ENCODE data around the gene GPR183.
A peak's percentile ranks its signal among the peaks of the same experiment; 100 is the strongest.

Gene GPR183

DNA sequence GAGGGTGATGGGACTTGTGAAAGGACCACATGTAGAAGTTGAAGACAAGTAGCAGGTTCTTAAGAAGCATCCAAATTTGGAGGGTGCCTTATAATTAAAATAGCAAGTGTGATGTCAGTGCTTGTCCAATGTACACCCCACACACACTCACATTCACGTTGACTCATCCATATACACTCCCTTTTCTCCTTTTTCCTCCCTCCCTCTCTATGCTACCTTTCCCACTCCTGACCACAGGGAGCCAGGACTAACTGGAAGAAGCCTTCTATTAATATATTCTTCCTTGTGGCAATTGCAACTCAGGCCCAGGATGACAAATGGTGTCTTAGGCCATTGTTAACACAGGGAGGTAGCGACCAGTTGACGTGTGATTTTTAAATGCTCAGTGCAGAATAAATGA is 16.3 kb upstream of the GPR183 start:
- no peak for TF ChIP-seq SP7 (tag by site-specific recombination; IDR thresholded peaks at IDR 0.05)
- TF ChIP-seq WT1 (tag by site-specific recombination; IDR thresholded peaks at IDR 0.05), result peak; percentile 51
- POLR2A ChIA-PET, result no interaction called here
- H3K9me3 ChIP-seq (ENCODE audit: control insufficient read depth, insufficient read depth, low read depth, low read length), result no peaks in the 10 kb centered on the region
- H3K27ac ChIP-seq (ENCODE audit: extremely low read depth, low read depth, low read length), result no peak overlapping the region
- H3K4me3 ChIP-seq (ENCODE audit: low read depth, low read length), result no peak overlapping the region
- peaks cover 0 to 2% of the 10 kb centered on the region in 2 experiments; a peak in 1 of 3 replicates for H3K36me3 ChIP-seq (ENCODE audit: control insufficient read depth in 2 of 2, insufficient read depth in 1 of 2, low read length in 2 of 2)
- H3K4me1 ChIP-seq (ENCODE audit: control insufficient read depth, insufficient read depth, low read length), result 0 out of 2 replicates have a peak, but pooled peaks cover 5% of the 10 kb centered on the region
- CTCF ChIA-PET, result interaction anchor here (0.7 to 0.8 kb wide), 2 partner anchors 17 to 147 kb away, joined by 3 to 4 read pairs; no protein-coding TSS in a partner anchor

DNA sequence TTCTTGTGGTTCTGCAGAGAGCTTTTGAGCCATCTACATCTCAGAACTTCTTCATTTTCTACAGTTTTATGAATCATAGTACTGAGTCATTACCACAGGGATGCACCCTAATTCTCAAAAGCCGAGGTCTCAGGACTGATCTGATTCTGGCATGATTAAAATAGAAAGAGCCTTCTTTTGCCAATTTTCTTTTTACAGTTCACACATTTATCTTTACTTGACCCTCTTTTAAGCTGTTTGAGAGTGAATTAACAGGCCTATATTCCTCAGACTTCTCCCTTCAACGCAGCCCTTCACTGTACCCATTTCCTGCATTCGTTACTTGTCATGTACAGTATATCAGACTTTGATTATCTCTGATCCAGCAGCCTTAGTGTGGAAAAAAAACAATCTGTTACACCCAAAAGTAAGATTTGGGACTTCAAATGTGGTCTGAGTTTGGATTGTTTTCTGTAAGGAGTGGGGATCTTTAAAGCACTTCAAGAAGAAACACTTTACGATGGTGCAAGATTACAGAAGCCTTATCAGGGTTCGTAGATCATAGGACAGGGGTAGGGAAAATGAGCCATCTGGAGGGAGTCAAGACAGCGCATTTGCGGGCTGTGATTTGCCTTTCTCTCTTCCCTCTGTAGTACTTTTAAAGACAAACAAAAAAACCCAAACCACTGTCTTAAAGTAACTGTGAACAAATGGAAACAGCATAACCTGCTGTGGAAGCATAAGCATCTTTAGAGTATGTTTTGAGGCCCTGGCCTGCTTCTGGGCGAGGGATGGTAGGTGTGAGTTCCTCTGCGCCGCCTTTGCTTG is 15.3 kb upstream of the GPR183 start:
- no peak overlapping the region for H3K27ac ChIP-seq (ENCODE audit: extremely low read depth, low read depth, low read length)

DNA sequence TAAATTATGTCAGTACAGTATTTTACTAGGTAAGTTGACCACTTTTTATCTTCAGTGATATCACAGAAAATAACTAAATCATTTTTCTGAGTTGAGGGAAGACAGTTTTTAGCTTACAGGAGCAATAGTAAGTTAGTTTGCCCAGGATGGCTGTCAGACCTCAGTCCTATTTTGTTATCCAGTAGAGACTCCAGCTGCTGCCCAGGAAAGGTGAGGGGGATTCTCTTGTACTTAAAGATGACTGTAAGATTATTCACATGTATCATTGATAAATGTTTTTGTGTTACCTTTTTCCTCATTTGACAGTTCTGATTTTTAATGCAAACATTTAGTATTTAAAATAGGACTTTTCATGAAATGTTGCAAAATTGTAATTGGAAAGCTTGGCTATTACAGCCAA is 14.5 kb upstream of the GPR183 start:
- Histone ChIP-seq H3K27ac (ENCODE audit: extremely low read depth, low read depth, low read length) (no peak overlapping the region), H3K4me3 (ENCODE audit: low read depth, low read length) (no peak overlapping the region), H3K4me1 (ENCODE audit: control insufficient read depth, insufficient read depth, low read length) (0 out of 2 replicates have a peak, but pooled peaks cover 5% of the 10 kb centered on the region), H3K36me3 (ENCODE audit: control insufficient read depth in 2 of 2, insufficient read depth in 1 of 2, low read length in 2 of 2) (no peaks in the 10 kb centered on the region), H3K9me3 (ENCODE audit: control insufficient read depth, insufficient read depth, low read depth, low read length) (no peaks in the 10 kb centered on the region)
- TF ChIP-seq, protein P1, sequence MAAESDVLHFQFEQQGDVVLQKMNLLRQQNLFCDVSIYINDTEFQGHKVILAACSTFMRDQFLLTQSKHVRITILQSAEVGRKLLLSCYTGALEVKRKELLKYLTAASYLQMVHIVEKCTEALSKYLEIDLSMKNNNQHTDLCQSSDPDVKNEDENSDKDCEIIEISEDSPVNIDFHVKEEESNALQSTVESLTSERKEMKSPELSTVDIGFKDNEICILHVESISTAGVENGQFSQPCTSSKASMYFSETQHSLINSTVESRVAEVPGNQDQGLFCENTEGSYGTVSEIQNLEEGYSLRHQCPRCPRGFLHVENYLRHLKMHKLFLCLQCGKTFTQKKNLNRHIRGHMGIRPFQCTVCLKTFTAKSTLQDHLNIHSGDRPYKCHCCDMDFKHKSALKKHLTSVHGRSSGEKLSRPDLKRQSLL (tag by site-specific recombination; IDR thresholded peaks at IDR 0.05), result no peak
- TF ChIP-seq ZNF211 (tag by site-specific recombination; IDR thresholded peaks at IDR 0.05; ENCODE audit: low read depth) (no peak), ZNF660 (tag by site-specific recombination; IDR thresholded peaks at IDR 0.05) (no peak)
- TF ChIP-seq, protein P2, sequence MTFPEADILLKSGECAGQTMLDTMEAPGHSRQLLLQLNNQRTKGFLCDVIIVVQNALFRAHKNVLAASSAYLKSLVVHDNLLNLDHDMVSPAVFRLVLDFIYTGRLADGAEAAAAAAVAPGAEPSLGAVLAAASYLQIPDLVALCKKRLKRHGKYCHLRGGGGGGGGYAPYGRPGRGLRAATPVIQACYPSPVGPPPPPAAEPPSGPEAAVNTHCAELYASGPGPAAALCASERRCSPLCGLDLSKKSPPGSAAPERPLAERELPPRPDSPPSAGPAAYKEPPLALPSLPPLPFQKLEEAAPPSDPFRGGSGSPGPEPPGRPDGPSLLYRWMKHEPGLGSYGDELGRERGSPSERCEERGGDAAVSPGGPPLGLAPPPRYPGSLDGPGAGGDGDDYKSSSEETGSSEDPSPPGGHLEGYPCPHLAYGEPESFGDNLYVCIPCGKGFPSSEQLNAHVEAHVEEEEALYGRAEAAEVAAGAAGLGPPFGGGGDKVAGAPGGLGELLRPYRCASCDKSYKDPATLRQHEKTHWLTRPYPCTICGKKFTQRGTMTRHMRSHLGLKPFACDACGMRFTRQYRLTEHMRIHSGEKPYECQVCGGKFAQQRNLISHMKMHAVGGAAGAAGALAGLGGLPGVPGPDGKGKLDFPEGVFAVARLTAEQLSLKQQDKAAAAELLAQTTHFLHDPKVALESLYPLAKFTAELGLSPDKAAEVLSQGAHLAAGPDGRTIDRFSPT (tag by site-specific recombination; IDR thresholded peaks at IDR 0.05), result no peak
- TF ChIP-seq, protein P3, sequence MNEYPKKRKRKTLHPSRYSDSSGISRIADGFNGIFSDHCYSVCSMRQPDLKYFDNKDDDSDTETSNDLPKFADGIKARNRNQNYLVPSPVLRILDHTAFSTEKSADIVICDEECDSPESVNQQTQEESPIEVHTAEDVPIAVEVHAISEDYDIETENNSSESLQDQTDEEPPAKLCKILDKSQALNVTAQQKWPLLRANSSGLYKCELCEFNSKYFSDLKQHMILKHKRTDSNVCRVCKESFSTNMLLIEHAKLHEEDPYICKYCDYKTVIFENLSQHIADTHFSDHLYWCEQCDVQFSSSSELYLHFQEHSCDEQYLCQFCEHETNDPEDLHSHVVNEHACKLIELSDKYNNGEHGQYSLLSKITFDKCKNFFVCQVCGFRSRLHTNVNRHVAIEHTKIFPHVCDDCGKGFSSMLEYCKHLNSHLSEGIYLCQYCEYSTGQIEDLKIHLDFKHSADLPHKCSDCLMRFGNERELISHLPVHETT (tag by site-specific recombination; IDR thresholded peaks at IDR 0.05), result no peak
- ChIA-PET CTCF (no interaction called here), POLR2A (no interaction called here)

More for the DNA sequence above, 15.3 kb upstream of the GPR183 start:
- ChIA-PET CTCF (interaction anchor here (0.6 to 0.7 kb wide), 2 partner anchors 16 to 19 kb away, joined by 3 read pairs; no protein-coding TSS in a partner anchor), POLR2A (no interaction called here)
- Histone ChIP-seq H3K4me3 (ENCODE audit: low read depth, low read length) (no peak overlapping the region), H3K36me3 (ENCODE audit: control insufficient read depth in 2 of 2, insufficient read depth in 1 of 2, low read length in 2 of 2) (no peaks in the 10 kb centered on the region), H3K9me3 (ENCODE audit: control insufficient read depth, insufficient read depth, low read depth, low read length) (no peaks in the 10 kb centered on the region), H3K4me1 (ENCODE audit: control insufficient read depth, insufficient read depth, low read length) (0 out of 2 replicates have a peak, but pooled peaks cover 5% of the 10 kb centered on the region)
- TF ChIP-seq, protein P4, sequence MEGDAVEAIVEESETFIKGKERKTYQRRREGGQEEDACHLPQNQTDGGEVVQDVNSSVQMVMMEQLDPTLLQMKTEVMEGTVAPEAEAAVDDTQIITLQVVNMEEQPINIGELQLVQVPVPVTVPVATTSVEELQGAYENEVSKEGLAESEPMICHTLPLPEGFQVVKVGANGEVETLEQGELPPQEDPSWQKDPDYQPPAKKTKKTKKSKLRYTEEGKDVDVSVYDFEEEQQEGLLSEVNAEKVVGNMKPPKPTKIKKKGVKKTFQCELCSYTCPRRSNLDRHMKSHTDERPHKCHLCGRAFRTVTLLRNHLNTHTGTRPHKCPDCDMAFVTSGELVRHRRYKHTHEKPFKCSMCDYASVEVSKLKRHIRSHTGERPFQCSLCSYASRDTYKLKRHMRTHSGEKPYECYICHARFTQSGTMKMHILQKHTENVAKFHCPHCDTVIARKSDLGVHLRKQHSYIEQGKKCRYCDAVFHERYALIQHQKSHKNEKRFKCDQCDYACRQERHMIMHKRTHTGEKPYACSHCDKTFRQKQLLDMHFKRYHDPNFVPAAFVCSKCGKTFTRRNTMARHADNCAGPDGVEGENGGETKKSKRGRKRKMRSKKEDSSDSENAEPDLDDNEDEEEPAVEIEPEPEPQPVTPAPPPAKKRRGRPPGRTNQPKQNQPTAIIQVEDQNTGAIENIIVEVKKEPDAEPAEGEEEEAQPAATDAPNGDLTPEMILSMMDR (tag by site-specific recombination; IDR thresholded peaks at IDR 0.05), result no peak
- TF ChIP-seq ZNF211 (tag by site-specific recombination; IDR thresholded peaks at IDR 0.05; ENCODE audit: low read depth) (no peak), ZNF521 (tag by site-specific recombination; IDR thresholded peaks at IDR 0.05) (no peak), ZNF530 (tag by site-specific recombination; IDR thresholded peaks at IDR 0.05; ENCODE audit: low read depth) (no peak), ZBTB7A (tag by site-specific recombination; IDR thresholded peaks at IDR 0.05; ENCODE audit: low read depth) (no peak), ZNF623 (tag by site-specific recombination; IDR thresholded peaks at IDR 0.05) (no peak), KLF16 (tag by site-specific recombination; IDR thresholded peaks at IDR 0.05) (no peak), ZNF404 (tag by site-specific recombination; IDR thresholded peaks at IDR 0.05) (no peak), KLF8 (tag by site-specific recombination; IDR thresholded peaks at IDR 0.05) (no peak), ZBTB21 (tag by site-specific recombination; IDR thresholded peaks at IDR 0.05) (no peak), EGR2 (tag by site-specific recombination; IDR thresholded peaks at IDR 0.05; ENCODE audit: low read depth) (no peak)
- TF ChIP-seq, protein P5, sequence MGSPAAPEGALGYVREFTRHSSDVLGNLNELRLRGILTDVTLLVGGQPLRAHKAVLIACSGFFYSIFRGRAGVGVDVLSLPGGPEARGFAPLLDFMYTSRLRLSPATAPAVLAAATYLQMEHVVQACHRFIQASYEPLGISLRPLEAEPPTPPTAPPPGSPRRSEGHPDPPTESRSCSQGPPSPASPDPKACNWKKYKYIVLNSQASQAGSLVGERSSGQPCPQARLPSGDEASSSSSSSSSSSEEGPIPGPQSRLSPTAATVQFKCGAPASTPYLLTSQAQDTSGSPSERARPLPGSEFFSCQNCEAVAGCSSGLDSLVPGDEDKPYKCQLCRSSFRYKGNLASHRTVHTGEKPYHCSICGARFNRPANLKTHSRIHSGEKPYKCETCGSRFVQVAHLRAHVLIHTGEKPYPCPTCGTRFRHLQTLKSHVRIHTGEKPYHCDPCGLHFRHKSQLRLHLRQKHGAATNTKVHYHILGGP (tag by site-specific recombination; IDR thresholded peaks at IDR 0.05), result no peak
- TF ChIP-seq, protein P6, sequence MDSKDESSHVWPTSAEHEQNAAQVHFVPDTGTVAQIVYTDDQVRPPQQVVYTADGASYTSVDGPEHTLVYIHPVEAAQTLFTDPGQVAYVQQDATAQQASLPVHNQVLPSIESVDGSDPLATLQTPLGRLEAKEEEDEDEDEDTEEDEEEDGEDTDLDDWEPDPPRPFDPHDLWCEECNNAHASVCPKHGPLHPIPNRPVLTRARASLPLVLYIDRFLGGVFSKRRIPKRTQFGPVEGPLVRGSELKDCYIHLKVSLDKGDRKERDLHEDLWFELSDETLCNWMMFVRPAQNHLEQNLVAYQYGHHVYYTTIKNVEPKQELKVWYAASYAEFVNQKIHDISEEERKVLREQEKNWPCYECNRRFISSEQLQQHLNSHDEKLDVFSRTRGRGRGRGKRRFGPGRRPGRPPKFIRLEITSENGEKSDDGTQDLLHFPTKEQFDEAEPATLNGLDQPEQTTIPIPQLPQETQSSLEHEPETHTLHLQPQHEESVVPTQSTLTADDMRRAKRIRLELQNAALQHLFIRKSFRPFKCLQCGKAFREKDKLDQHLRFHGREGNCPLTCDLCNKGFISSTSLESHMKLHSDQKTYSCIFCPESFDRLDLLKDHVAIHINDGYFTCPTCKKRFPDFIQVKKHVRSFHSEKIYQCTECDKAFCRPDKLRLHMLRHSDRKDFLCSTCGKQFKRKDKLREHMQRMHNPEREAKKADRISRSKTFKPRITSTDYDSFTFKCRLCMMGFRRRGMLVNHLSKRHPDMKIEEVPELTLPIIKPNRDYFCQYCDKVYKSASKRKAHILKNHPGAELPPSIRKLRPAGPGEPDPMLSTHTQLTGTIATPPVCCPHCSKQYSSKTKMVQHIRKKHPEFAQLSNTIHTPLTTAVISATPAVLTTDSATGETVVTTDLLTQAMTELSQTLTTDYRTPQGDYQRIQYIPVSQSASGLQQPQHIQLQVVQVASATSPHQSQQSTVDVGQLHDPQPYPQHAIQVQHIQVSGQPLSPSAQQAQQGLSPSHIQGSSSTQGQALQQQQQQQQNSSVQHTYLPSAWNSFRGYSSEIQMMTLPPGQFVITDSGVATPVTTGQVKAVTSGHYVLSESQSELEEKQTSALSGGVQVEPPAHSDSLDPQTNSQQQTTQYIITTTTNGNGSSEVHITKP (tag by site-specific recombination; IDR thresholded peaks at IDR 0.05), result no peak
